ENCODE data around the gene CCT4.

CCT4 gene

DNA sequence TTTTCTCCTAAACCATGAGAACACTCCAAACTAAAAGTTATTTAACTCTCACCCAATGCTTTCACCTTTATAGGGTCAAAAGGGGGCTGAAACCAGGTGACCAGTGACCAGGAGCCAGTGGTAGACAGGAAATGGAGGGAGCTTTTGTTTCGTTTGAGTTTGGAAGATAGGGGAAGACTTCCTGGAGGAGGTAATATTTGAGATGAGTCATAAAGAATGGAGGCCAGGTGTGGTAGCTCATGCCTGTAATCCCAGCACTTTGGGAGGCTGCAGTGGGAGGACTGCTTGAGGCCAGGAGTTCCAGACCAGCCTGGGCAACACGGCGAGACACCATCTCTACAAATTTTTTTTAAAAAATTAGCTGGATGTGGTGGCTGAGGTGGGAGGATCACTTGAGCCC, 43.1 kb downstream of the CCT4 start:
- DNase-seq (ENCODE audit: low spot score) = no peak
- no peak overlapping the region for H3K27ac ChIP-seq
- TF ChIP-seq, protein P1, sequence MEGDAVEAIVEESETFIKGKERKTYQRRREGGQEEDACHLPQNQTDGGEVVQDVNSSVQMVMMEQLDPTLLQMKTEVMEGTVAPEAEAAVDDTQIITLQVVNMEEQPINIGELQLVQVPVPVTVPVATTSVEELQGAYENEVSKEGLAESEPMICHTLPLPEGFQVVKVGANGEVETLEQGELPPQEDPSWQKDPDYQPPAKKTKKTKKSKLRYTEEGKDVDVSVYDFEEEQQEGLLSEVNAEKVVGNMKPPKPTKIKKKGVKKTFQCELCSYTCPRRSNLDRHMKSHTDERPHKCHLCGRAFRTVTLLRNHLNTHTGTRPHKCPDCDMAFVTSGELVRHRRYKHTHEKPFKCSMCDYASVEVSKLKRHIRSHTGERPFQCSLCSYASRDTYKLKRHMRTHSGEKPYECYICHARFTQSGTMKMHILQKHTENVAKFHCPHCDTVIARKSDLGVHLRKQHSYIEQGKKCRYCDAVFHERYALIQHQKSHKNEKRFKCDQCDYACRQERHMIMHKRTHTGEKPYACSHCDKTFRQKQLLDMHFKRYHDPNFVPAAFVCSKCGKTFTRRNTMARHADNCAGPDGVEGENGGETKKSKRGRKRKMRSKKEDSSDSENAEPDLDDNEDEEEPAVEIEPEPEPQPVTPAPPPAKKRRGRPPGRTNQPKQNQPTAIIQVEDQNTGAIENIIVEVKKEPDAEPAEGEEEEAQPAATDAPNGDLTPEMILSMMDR (conservative IDR thresholded peaks at IDR 0.05; ENCODE audit: low read depth) = no peak
- POLR2A ChIA-PET (ENCODE audit: low non-redundant PET) = no interaction called here
- CTCF ChIA-PET = no interaction called here

DNA sequence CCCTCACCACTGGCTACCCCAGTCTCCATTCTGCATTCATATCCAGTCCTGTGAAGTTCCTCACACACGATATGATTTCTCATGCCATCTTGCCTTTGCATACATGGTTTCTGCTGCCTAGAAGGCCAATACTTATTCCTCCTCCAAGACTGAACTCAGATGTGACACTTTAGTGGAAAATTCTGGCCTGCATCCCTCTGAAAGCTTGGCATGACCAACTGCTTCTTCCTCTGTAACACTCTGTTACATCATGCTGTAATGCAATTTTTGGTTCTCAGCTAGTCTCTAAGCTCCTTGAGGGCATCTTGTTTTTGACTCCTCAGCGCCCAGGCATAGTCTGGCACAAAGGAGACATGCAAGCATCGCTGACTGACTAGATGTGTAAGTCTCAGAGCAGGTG, 47.2 kb downstream of the CCT4 start:
- no peak for DNase-seq (ENCODE audit: low spot score)
- TF ChIP-seq, protein P1 (conservative IDR thresholded peaks at IDR 0.05; ENCODE audit: low read depth) = no peak
- ChIA-PET POLR2A (ENCODE audit: low non-redundant PET) (no interaction called here), CTCF (interaction anchor here (1.0 kb wide), 1 partner anchor 10 kb away, joined by 3 read pairs; no protein-coding TSS in a partner anchor)
- H3K27ac ChIP-seq = no peak overlapping the region

DNA sequence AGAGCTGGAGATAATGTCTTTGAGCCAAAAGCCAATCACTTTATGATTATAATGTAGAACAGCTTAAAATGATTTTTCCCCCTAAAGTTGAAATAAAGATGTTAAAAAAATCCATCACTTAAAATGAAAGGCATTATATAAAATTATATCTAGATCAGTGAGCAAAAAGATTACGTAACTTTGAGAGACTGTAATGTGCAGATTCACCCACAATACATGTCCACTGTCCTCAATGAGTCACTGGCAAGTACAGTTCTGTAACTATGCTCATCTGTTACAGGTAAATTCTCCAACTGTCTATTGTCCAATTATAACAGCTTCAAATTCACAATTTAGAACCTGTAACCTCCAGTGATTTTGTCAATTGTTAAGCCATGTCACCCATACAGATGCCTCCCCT, 53.6 kb downstream of the CCT4 start:
- TF ChIP-seq, protein P1 (conservative IDR thresholded peaks at IDR 0.05; ENCODE audit: low read depth) = no peak
- peak; percentile 36 for DNase-seq (ENCODE audit: low spot score)
- ChIA-PET CTCF (interaction anchor here (0.6 kb wide), 1 partner anchor 93 kb away, joined by 3 read pairs; no protein-coding TSS in a partner anchor), POLR2A (ENCODE audit: low non-redundant PET) (no interaction called here)
- H3K27ac ChIP-seq = no peak overlapping the region

DNA sequence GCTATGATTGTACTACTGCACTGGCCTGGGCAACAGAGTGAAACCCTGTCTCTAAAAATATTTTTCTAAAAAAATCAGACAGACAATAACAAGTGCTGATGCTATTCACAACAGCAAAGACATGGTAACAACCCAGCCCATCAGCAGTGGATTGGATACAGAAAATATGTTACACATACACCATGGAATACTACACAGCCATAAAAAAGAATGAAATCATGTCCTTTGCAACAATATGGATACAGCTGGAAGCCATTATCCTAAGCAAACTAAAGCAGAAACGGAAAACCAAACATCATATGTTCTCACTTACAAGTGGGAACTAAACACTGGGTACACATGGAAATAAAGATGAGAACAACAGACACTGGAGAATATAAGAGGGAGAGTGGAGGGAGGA, 54.5 kb downstream of the CCT4 start:
- TF ChIP-seq, protein P1 (conservative IDR thresholded peaks at IDR 0.05; ENCODE audit: low read depth) = no peak

DNA sequence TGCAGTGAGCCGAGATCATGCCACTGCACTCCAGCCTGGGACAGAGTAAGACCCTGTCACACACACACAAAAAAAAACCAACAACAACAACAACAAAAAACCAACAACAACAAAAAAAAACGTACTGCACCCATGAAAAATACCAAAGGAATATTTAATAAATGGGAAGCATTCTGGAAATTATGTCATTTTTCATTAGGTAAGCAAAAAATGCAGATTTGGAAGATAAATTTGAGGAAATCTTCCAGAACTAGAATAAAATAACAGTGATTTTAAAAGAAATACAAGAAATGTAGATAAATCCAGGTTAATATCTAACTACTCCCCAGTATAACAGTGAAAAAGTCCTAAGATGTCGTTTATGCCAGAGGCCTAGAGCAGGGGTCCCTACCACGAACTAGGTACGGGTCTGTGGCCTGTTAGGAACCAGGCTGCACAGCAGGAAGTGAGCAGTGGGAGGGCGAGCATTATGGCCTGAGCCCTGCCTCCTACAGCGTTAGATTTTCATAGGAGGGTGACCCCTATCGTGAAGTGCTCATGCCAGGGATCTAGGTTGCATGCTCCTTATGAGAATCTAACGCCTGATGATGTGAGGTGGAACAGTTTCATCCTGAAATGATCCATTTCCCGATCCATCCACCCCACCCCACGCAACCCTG, 56.1 kb downstream of the CCT4 start:
- TF ChIP-seq, protein P1 (conservative IDR thresholded peaks at IDR 0.05; ENCODE audit: low read depth) = no peak
- ChIA-PET CTCF (interaction anchor here (0.6 kb wide), 1 partner anchor 1103 kb away, joined by 4 read pairs; no protein-coding TSS in a partner anchor), POLR2A (ENCODE audit: low non-redundant PET) (no interaction called here)
- no peak for DNase-seq (ENCODE audit: low spot score)
- no peak overlapping the region for H3K27ac ChIP-seq

More for the DNA sequence above, 54.5 kb downstream of the CCT4 start:
- ChIA-PET POLR2A (ENCODE audit: low non-redundant PET) (interaction anchor here (0.6 kb wide), 1 partner anchor 20 kb away, joined by 3 read pairs; the partner anchor contains the start of gene FAM161A), CTCF (interaction anchor here (0.6 to 1.3 kb wide), 2 partner anchors 41 to 143 kb away, joined by 3 to 5 read pairs; no protein-coding TSS in a partner anchor)
- DNase-seq (ENCODE audit: low spot score) = no peak
- no peak overlapping the region for H3K27ac ChIP-seq

DNA sequence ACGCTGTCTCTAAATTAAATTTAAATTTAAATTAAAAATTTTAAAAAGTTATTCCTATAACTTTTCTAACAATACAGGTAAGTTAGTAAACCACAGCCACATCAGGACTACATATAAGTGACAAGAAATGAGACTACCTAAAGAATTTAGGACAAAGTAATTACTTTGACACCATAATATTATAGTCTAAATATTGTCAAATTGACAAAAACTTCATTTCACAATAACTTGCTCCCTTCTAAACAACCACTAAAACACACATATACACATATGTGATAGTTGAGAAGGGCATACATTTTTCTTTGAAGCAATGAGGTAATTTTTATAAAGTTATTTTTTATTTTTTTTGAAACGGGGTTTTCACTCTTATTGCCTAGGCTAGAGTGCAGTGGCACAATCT, 66.2 kb downstream of the CCT4 start:
- CTCF ChIA-PET = no interaction called here
- POLR2A ChIA-PET (ENCODE audit: low non-redundant PET) = no interaction called here
- TF ChIP-seq, protein P1 (conservative IDR thresholded peaks at IDR 0.05; ENCODE audit: low read depth) = no peak
- no peak for DNase-seq (ENCODE audit: low spot score)
- H3K27ac ChIP-seq = no peak overlapping the region

Data from RWPE1 (cell line).